H1 (cell line): ENCODE data around the gene KCTD20. TPM values are rescaled to one million over a fixed set of nuclear protein-coding genes. Genes with fewer than 3 reads are reported as not detected.

Source experiments
- CTCF ChIA-PET: fragments of 300-600 bp; sonication (Branson Sonifier 250); formaldehyde crosslinking; loops from one replicate; lab custom pipeline; 2021; ENCODE audit not compliant: partially characterized antibody; lab: Charles Lee
- POLR2A ChIA-PET: fragments of 300-600 bp; sonication (Branson Sonifier 250); formaldehyde crosslinking; loops from one replicate; lab custom pipeline; 2021; ENCODE audit warnings: inconsistent platforms; ENCODE audit not compliant: partially characterized antibody; lab: Charles Lee
- DNase-seq, 2 experiments: peaks; one replicate each; pipeline versions ENCODE4 v3.0.0 to v3.0.0-alpha.2; 2010 to 2022; ENCODE audit warnings: low spot score in 2 of 2, low read depth in 1 of 2, mixed read lengths in 1 of 2
- FAIRE-seq: peaks from 2 replicates; lab custom pipeline; 2011; peaks lifted over from hg19 to GRCh38; lab: Jason Lieb, UNC
- H2AFZ ChIP-seq: 2 replicates; pipeline ENCODE4 v1.8.1; 2012; ENCODE audit warnings: low read length, inconsistent platforms
- H2AK5ac ChIP-seq: 2 replicates; pipeline ENCODE4 v1.6.1; 2013; ENCODE audit warnings: low read depth, low read length
- H2BK120ac ChIP-seq: replicated peaks from 2 replicates; pipeline ENCODE3; 2013; ENCODE audit warnings: low read depth, low read length, inconsistent platforms
- H2BK12ac ChIP-seq: 2 replicates; pipeline ENCODE4 v1.6.1; 2013; ENCODE audit warnings: low read depth, low read length
- H2BK15ac ChIP-seq: 2 replicates; pipeline ENCODE4 v1.6.1; 2013; ENCODE audit warnings: low read length
- H2BK20ac ChIP-seq: 2 replicates; pipeline ENCODE4 v1.6.1; 2013; ENCODE audit warnings: low read length
- H2BK5ac ChIP-seq: 2 replicates; pipeline ENCODE4 v1.6.1; 2013; ENCODE audit warnings: low read depth, low read length
- H3K14ac ChIP-seq: 2 replicates; pipeline ENCODE4 v1.6.1; 2013; ENCODE audit warnings: inconsistent platforms; ENCODE audit not compliant: insufficient read length
- H3K18ac ChIP-seq: 2 replicates; pipeline ENCODE4 v1.6.1; 2013; ENCODE audit warnings: low read length; ENCODE audit errors: extremely low read depth
- H3K23ac ChIP-seq: 2 replicates; pipeline ENCODE4 v1.6.1; 2013; ENCODE audit warnings: inconsistent platforms; ENCODE audit not compliant: insufficient read length
- H3K23me2 ChIP-seq: 2 replicates; pipeline ENCODE4 v1.6.1; 2013; ENCODE audit warnings: low read depth, low read length
- H3K27ac ChIP-seq: 2 replicates; pipeline ENCODE4 v1.6.1; 2011; ENCODE audit warnings: low read depth, low read length, inconsistent platforms
- H3K27me3 ChIP-seq, 4 experiments: replicated peaks in 1 of 4; 1 replicate in 1 of 4; 2 replicates in 3 of 4; pipeline versions ENCODE4 v1.6.1 to v1.8.1; 2011 to 2013; ENCODE audit warnings: low read length in 3 of 4, mild to moderate bottlenecking in 3 of 4, inconsistent platforms in 2 of 4, mixed read lengths in 2 of 4, moderate library complexity in 1 of 4; ENCODE audit not compliant: control insufficient read depth in 3 of 4, insufficient read depth in 3 of 4; ENCODE audit errors: extremely low read depth in 1 of 4
- H3K36me3 ChIP-seq, 4 experiments: 2 replicates each; pipeline versions ENCODE4 v1.6.1 to v1.8.1; 2011 to 2013; ENCODE audit warnings: mild to moderate bottlenecking in 4 of 4, low read length in 3 of 4, moderate library complexity in 2 of 4, control low read depth in 1 of 4, inconsistent platforms in 1 of 4; ENCODE audit not compliant: insufficient read depth in 4 of 4, control insufficient read depth in 2 of 4
- H3K4ac ChIP-seq: replicated peaks from 2 replicates; pipeline ENCODE3; 2013; ENCODE audit warnings: low read length, low read depth, mixed read lengths, inconsistent platforms; ENCODE audit not compliant: insufficient read length
- H3K4me1 ChIP-seq, 4 experiments: replicated peaks in 1 of 4; 1 replicate in 1 of 4; 2 replicates in 3 of 4; pipeline versions ENCODE4 v1.6.1 to v1.8.1; 2011 to 2013; ENCODE audit warnings: low read length in 3 of 4, inconsistent platforms in 2 of 4, mixed read lengths in 1 of 4; ENCODE audit not compliant: insufficient read depth in 4 of 4, control insufficient read depth in 3 of 4
- H3K4me2 ChIP-seq, 2 experiments: 2 replicates each; pipeline versions ENCODE4 v1.6.1 to v1.8.1; 2011 to 2013; ENCODE audit warnings: low read depth in 2 of 2, low read length in 2 of 2, control low read depth in 1 of 2, inconsistent platforms in 1 of 2, mild to moderate bottlenecking in 1 of 2; ENCODE audit not compliant: insufficient read depth in 1 of 2
- H3K4me3 ChIP-seq, 4 experiments: fragments of 200-600, 300-600 bp in 1 of 4; sonication (generic), shearing (Covaris generic), sonication (Bioruptor Twin) in 1 of 4; 2 replicates each; pipeline versions ENCODE4 v1.5.1 to v1.8.1; 2011 to 2016; ENCODE audit warnings: low read length in 4 of 4, low read depth in 3 of 4, control low read depth in 2 of 4, inconsistent platforms in 2 of 4, mild to moderate bottlenecking in 2 of 4, mixed read lengths in 1 of 4, moderate library complexity in 1 of 4; ENCODE audit not compliant: insufficient read depth in 2 of 4; ENCODE audit errors: extremely low read depth in 1 of 4
- H3K56ac ChIP-seq: replicated peaks from 2 replicates; pipeline ENCODE3; 2013; ENCODE audit warnings: low read depth, mild to moderate bottlenecking, mixed read lengths, low read length, inconsistent platforms; ENCODE audit not compliant: insufficient read length
- H3K79me1 ChIP-seq: 2 replicates; pipeline ENCODE4 v1.6.1; 2013; ENCODE audit warnings: low read depth, low read length, control low read depth
- H3K79me2 ChIP-seq, 2 experiments: 2 replicates each; pipeline versions ENCODE4 v1.6.1 to v1.8.1; 2012 to 2013; ENCODE audit warnings: low read length in 2 of 2, mild to moderate bottlenecking in 2 of 2, inconsistent platforms in 1 of 2; ENCODE audit not compliant: insufficient read depth in 2 of 2, control insufficient read depth in 1 of 2
- H3K9ac ChIP-seq, 4 experiments: replicated peaks in 1 of 4; 1 replicate in 1 of 4; 2 replicates in 3 of 4; pipeline versions ENCODE4 v1.6.1 to v1.8.1; 2011 to 2013; ENCODE audit warnings: low read depth in 3 of 4, low read length in 3 of 4, control low read depth in 2 of 4, mild to moderate bottlenecking in 2 of 4, moderate library complexity in 2 of 4, inconsistent platforms in 1 of 4; ENCODE audit errors: extremely low read depth in 1 of 4
- H3K9me3 ChIP-seq, 2 experiments: 2 replicates each; pipeline versions ENCODE4 v1.6.1 to v1.8.1; 2012 to 2013; ENCODE audit warnings: mild to moderate bottlenecking in 2 of 2, moderate library complexity in 2 of 2, control low read depth in 1 of 2, inconsistent platforms in 1 of 2, low read depth in 1 of 2, low read length in 1 of 2, mixed read lengths in 1 of 2; ENCODE audit not compliant: insufficient read depth in 2 of 2
- H4K20me1 ChIP-seq, 2 experiments: replicated peaks in 1 of 2; 2 replicates each; pipeline versions ENCODE3 to v1.8.1; 2011 to 2013; ENCODE audit warnings: inconsistent platforms in 2 of 2, low read length in 2 of 2, mild to moderate bottlenecking in 1 of 2; ENCODE audit not compliant: insufficient read depth in 2 of 2, control insufficient read depth in 1 of 2
- H4K5ac ChIP-seq: 2 replicates; pipeline ENCODE4 v1.6.1; 2013; ENCODE audit warnings: low read length, low read depth, mixed read lengths, inconsistent platforms; ENCODE audit not compliant: insufficient read length
- H4K8ac ChIP-seq: 2 replicates; pipeline ENCODE4 v1.8.0; 2013; ENCODE audit warnings: mild to moderate bottlenecking, moderate library complexity, low read length, inconsistent platforms; ENCODE audit not compliant: insufficient read depth; ENCODE audit errors: extremely low read depth
- H4K91ac ChIP-seq: replicated peaks from 2 replicates; pipeline ENCODE3; 2013; ENCODE audit warnings: low read length, mixed read lengths, inconsistent platforms; ENCODE audit not compliant: insufficient read length
- GABPA ChIP-seq: IDR thresholded peaks from 2 replicates; pipeline ENCODE4 v1.6.1; 2011; ENCODE audit warnings: mild to moderate bottlenecking, low read length, moderate library complexity, borderline replicate concordance; ENCODE audit not compliant: insufficient read depth
- SIN3A ChIP-seq, 2 experiments: IDR thresholded peaks in 1 of 2; conservative IDR thresholded peaks in 1 of 2; 2 replicates each; pipeline ENCODE4 v1.6.1; 2011 to 2012; ENCODE audit warnings: low read length in 2 of 2, improper control_type of control experiment in 1 of 2, low read depth in 1 of 2, mild to moderate bottlenecking in 1 of 2
- WGBS, 2 experiments: shearing (Covaris generic) in 1 of 2; methylation state at CpG; one replicate each; pipeline versions ENCODE4 v1.1.6 to v1.1.7; 2013 to 2015; ENCODE audit warnings: low lambda C conversion rate in 2 of 2, mixed read lengths in 2 of 2, inconsistent platforms in 1 of 2, low coverage in 1 of 2, missing lambda C conversion rate in 1 of 2; ENCODE audit not compliant: insufficient replicate concordance in 2 of 2, insufficient coverage in 1 of 2, insufficient read length in 1 of 2; ENCODE audit errors: extremely low coverage in 1 of 2, missing lambda C conversion rate in 1 of 2; 5-methylcytosine and 5-hydroxymethylcytosine counted together
- polyA plus RNA-seq, 7 experiments: library from polyadenylated mRNA; depleted of rRNA in 3 of 7; stranded (reverse) in 5 of 7; unstranded in 2 of 7; fragments of >200 nt in 5 of 7; fragments of 200-250 nt in 2 of 7; gene quantifications; 1 replicate in 5 of 7; 2 replicates in 1 of 7; 4 replicates in 1 of 7; pipeline versions ENCODE4 v1.2.1 to v1.2.3, GENCODE V29; 2011 to 2013; ENCODE audit warnings: missing spikeins in 2 of 7, mixed read lengths in 2 of 7
- total RNA-seq: library from RNA; stranded (reverse); fragmentation: NEBNext Ultra II Directional; extraction: Animal tissue kit (Norgen Biotek cat#: 25700); gene quantifications from 2 replicates; pipeline ENCODE4 v1.2.1, GENCODE V29; 2021

The KCTD20 gene
- total and polyA plus RNA-seq, 2 of the 8 experiments (the other 6 are each of a cell fraction or from before 2014, with no cell fraction given), result 10.1 to 26.2 TPM

DNA sequence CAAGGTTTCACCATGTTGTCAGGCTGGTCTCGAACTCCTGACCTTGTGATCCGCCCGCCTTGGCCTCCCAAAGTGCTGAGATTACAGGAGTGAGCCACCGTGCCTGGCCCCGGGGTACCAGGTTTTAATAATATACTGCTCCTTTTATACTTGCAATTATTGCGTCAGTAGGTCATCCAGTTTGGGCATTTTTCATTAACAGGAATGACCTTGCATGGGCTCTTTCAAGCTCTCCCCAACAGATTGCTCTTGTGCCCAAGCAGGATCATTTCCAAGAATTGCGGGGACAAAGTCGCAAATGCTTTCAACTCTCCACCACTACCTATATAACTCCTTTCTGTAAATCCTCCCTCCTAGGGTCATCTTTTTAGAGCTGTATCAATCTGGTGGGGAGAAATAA, 80.7 kb downstream of the KCTD20 start:
- WGBS, 2 experiments, result 95% methylated on average over 8 of the region's 8 CpGs; no CpG with 5 or more reads in 1 of the 2 experiments
- Histone ChIP-seq H3K9me3 (no peaks in the 10 kb centered on the region), H2AFZ (no peak overlapping the region), H4K91ac (no peak overlapping the region), H3K27me3 (no peaks in the 10 kb centered on the region), H3K23ac (no peak overlapping the region), H2BK20ac (no peak overlapping the region), H3K4me2 (no peak overlapping the region), H4K5ac (no peak overlapping the region), H3K9ac (no peak overlapping the region), H2BK120ac (no peak overlapping the region), H3K23me2 (no peaks in the 10 kb centered on the region), H3K27ac (no peak overlapping the region), H3K18ac (no peak overlapping the region), H3K4ac (no peak overlapping the region)
- POLR2A ChIA-PET, result interaction anchor here (0.6 to 1.9 kb wide), 5 partner anchors 13 to 75 kb away, joined by 3 to 5 read pairs (median 3); no protein-coding TSS in a partner anchor
- no peak for TF ChIP-seq GABPA
- TF ChIP-seq SIN3A (conservative IDR thresholded peaks at IDR 0.05 in 1 of 2, IDR thresholded peaks at IDR 0.05 in 1 of 2; ENCODE audit: low read depth in 1 of 2, low read length in 2 of 2), result no peak
- TF ChIP-seq, all 59 proteins: peak for 0
- Histone ChIP-seq H3K56ac (no peak overlapping the region), H3K36me3 (peaks cover 4 to 35% (median 14%) of the 10 kb centered on the region in 4 experiments; a peak in 6 of 8 replicates), H2BK5ac (no peak overlapping the region), H2BK15ac (no peak overlapping the region), H3K79me1 (0 out of 2 replicates have a peak, but pooled peaks cover 3% of the 10 kb centered on the region), H4K20me1 (peaks cover 2% of the 10 kb centered on the region in 2 experiments), H4K8ac (no peak overlapping the region), H3K79me2 (no peaks in the 10 kb centered on the region; a peak in 2 of 4 replicates), H2BK12ac (no peak overlapping the region), H3K14ac (no peak overlapping the region), H3K4me1 (no peaks in the 10 kb centered on the region), H2AK5ac (no peak overlapping the region), H3K4me3 (no peak overlapping the region)
- DNase-seq (no peak), FAIRE-seq (no peak)
- CTCF ChIA-PET, result no interaction called here
